ENCODE results near the gene VAMP1.
A peak's percentile ranks its signal among the peaks of the same experiment; 100 is the strongest.

Gene VAMP1

GRCh38 chr12:6465467-6466183 is 4.9 kb downstream of the VAMP1 start:
- TF ChIP-seq HDGF (IDR thresholded peaks at IDR 0.05; ENCODE audit: borderline replicate concordance) (no peak), TARDBP (IDR thresholded peaks at IDR 0.05) (no peak), L3MBTL2 (conservative IDR thresholded peaks at IDR 0.05) (no peak), LEF1 (IDR thresholded peaks at IDR 0.05; ENCODE audit: borderline replicate concordance) (no peak), FOXA1 (IDR thresholded peaks at IDR 0.05) (no peak), ZNF384 (IDR thresholded peaks at IDR 0.05) (no peak), CTBP1 (IDR thresholded peaks at IDR 0.05; ENCODE audit: borderline replicate concordance) (no peak), NFRKB (IDR thresholded peaks at IDR 0.05) (no peak), BHLHE40 (IDR thresholded peaks at IDR 0.05; ENCODE audit: borderline replicate concordance) (no peak), ARNT (IDR thresholded peaks at IDR 0.05) (no peak), SUZ12 (IDR thresholded peaks at IDR 0.05) (no peak), FOXK2 (IDR thresholded peaks at IDR 0.05) (no peak), SP1 (IDR thresholded peaks at IDR 0.05) (no peak), FOXM1 (IDR thresholded peaks at IDR 0.05; ENCODE audit: borderline replicate concordance) (no peak), ELF4 (IDR thresholded peaks at IDR 0.05) (no peak), PKNOX1 (IDR thresholded peaks at IDR 0.05) (no peak)

GRCh38 chr12:6464531-6464930 is 5.9 kb downstream of the VAMP1 start:
- DNase-seq (ENCODE audit: extremely low spot score) = no peak
- ChIA-PET CTCF (interaction anchor here (0.9 to 2.3 kb wide), 7 partner anchors 10 to 141 kb away, joined by 3 to 26 read pairs (median 7); partner anchors contain the start of gene TAPBPL), POLR2A (interaction anchor here (0.9 to 1.3 kb wide), 2 partner anchors 41 to 123 kb away, joined by 3 to 5 read pairs; partner anchors contain the start of gene TNFRSF1A)
- no peak for TF ChIP-seq L3MBTL2 (conservative IDR thresholded peaks at IDR 0.05)
- TF ChIP-seq CTBP1 (IDR thresholded peaks at IDR 0.05; ENCODE audit: borderline replicate concordance) = no peak
- no peak for TF ChIP-seq SUZ12 (IDR thresholded peaks at IDR 0.05)
- TF ChIP-seq PKNOX1 (IDR thresholded peaks at IDR 0.05) = no peak
- no peak for TF ChIP-seq SP1 (IDR thresholded peaks at IDR 0.05)
- no peak for TF ChIP-seq ZNF384 (IDR thresholded peaks at IDR 0.05)
- TF ChIP-seq FOXA1 (IDR thresholded peaks at IDR 0.05) = no peak
- TF ChIP-seq LEF1 (IDR thresholded peaks at IDR 0.05; ENCODE audit: borderline replicate concordance) = no peak
- TF ChIP-seq BHLHE40 (IDR thresholded peaks at IDR 0.05; ENCODE audit: borderline replicate concordance) = no peak
- no peak for TF ChIP-seq HDGF (IDR thresholded peaks at IDR 0.05; ENCODE audit: borderline replicate concordance)
- no peak for TF ChIP-seq FOXK2 (IDR thresholded peaks at IDR 0.05)
- TF ChIP-seq ARNT (IDR thresholded peaks at IDR 0.05) = no peak
- TF ChIP-seq TARDBP (IDR thresholded peaks at IDR 0.05) = no peak

More at GRCh38 chr12:6465467-6466183, 4.9 kb downstream of the VAMP1 start:
- peak; percentile 61 for DNase-seq (ENCODE audit: extremely low spot score)
- POLR2A ChIA-PET = interaction anchor here (0.9 to 1.8 kb wide), 8 partner anchors 23 to 187 kb away, joined by 3 to 6 read pairs (median 4); partner anchors contain the start of genes MRPL51 and TNFRSF1A
- CTCF ChIA-PET = interaction anchor here (0.6 to 2.3 kb wide), 21 partner anchors 9 to 146 kb away, joined by 3 to 26 read pairs (median 4); partner anchors contain the start of genes CD27 and TAPBPL

GRCh38 chr12:6463858-6464257 is 6.6 kb downstream of the VAMP1 start:
- no peak for TF ChIP-seq HDGF (IDR thresholded peaks at IDR 0.05; ENCODE audit: borderline replicate concordance)
- no peak for TF ChIP-seq FOXM1 (IDR thresholded peaks at IDR 0.05; ENCODE audit: borderline replicate concordance)
- TF ChIP-seq ARNT (IDR thresholded peaks at IDR 0.05) = no peak
- no peak for TF ChIP-seq NFRKB (IDR thresholded peaks at IDR 0.05)
- TF ChIP-seq L3MBTL2 (conservative IDR thresholded peaks at IDR 0.05) = no peak
- no peak for TF ChIP-seq FOXK2 (IDR thresholded peaks at IDR 0.05)
- no peak for TF ChIP-seq SP1 (IDR thresholded peaks at IDR 0.05)
- TF ChIP-seq LEF1 (IDR thresholded peaks at IDR 0.05; ENCODE audit: borderline replicate concordance) = no peak
- TF ChIP-seq BHLHE40 (IDR thresholded peaks at IDR 0.05; ENCODE audit: borderline replicate concordance) = no peak
- no peak for TF ChIP-seq ELF4 (IDR thresholded peaks at IDR 0.05)
- TF ChIP-seq ZNF384 (IDR thresholded peaks at IDR 0.05) = no peak
- TF ChIP-seq PKNOX1 (IDR thresholded peaks at IDR 0.05) = no peak
- TF ChIP-seq SUZ12 (IDR thresholded peaks at IDR 0.05) = no peak
- TF ChIP-seq FOXA1 (IDR thresholded peaks at IDR 0.05) = no peak
- ChIA-PET CTCF (no interaction called here), POLR2A (interaction anchor here (0.8 to 1.8 kb wide), 2 partner anchors 11 to 29 kb away, joined by 3 to 6 read pairs; partner anchors contain the start of gene MRPL51)
- DNase-seq (ENCODE audit: extremely low spot score) = no peak

GRCh38 chr12:6463216-6463615 is 7.3 kb downstream of the VAMP1 start:
- POLR2A ChIA-PET = interaction anchor here (1.8 kb wide), 1 partner anchor 30 kb away, joined by 6 read pairs; the partner anchor contains the start of gene MRPL51
- TF ChIP-seq PKNOX1 (IDR thresholded peaks at IDR 0.05) (no peak), CTBP1 (IDR thresholded peaks at IDR 0.05; ENCODE audit: borderline replicate concordance) (no peak), ARNT (IDR thresholded peaks at IDR 0.05) (no peak), BHLHE40 (IDR thresholded peaks at IDR 0.05; ENCODE audit: borderline replicate concordance) (no peak), SP1 (IDR thresholded peaks at IDR 0.05) (no peak), HDGF (IDR thresholded peaks at IDR 0.05; ENCODE audit: borderline replicate concordance) (no peak), TARDBP (IDR thresholded peaks at IDR 0.05) (no peak), FOXA1 (IDR thresholded peaks at IDR 0.05) (no peak), ELF4 (IDR thresholded peaks at IDR 0.05) (no peak), SUZ12 (IDR thresholded peaks at IDR 0.05) (no peak), NFRKB (IDR thresholded peaks at IDR 0.05) (no peak), LEF1 (IDR thresholded peaks at IDR 0.05; ENCODE audit: borderline replicate concordance) (no peak), ZNF384 (IDR thresholded peaks at IDR 0.05) (no peak), FOXM1 (IDR thresholded peaks at IDR 0.05; ENCODE audit: borderline replicate concordance) (no peak)

More at GRCh38 chr12:6463216-6463615, 7.3 kb downstream of the VAMP1 start:
- no peak for DNase-seq (ENCODE audit: extremely low spot score)
- CTCF ChIA-PET = no interaction called here
